Measurements from ENCODE around the gene MRAP2. TPM values are rescaled to one million over a fixed set of nuclear protein-coding genes. Genes with fewer than 3 reads are reported as not detected.
A peak's percentile ranks its signal among the peaks of the same experiment; 100 is the strongest.
"Not testable (repeated sequence)": the region's sequence is repeated elsewhere in the genome, so short reads cannot be mapped to it uniquely, and the experiment has no call there.

MRAP2 gene
- total and polyA plus RNA-seq, 5 experiments from 2014 or later, result not detected

DNA sequence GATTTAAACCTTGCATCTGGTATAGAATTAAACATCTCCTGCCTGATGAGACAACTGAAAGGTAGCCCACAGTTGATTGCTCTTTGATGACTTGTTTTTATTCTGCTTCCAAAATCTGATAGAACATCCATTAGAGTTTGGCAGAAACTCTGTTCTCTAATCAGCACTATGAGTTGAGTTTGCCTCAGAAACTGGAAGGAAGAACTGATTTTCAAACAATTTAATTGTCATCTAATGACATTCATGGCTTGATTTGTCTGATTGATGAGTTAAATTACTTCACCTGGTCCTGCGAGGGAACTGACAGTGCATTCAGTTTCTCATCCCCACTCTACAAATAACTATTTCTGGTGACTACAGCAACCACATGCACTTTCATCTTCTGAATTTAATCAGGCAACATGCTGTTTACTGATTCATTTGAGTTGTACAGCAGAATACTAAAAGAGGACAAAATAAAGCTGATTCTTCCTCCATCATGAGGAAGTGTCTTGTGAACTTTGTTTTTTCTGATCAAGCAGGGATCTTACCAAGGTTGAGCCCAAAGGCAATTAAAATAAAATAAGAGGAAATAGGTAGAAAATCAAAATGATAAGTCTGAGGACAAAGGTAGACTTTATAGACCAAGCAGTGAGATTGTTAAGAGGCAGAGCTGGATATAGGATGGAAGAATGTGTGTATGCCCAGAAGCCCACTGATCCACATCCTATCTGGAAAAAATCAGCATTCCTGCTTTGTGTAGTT lies 15.7 kb upstream of the MRAP2 start:
- no peak for ATAC-seq
- POLR2A ChIA-PET, result no interaction called here
- Mint-ChIP-seq H3K27me3 (peaks cover 0 to 8% (median 6%) of the 10 kb centered on the region in 5 donors), H3K27ac (no peak overlapping the region), H3K36me3 (no peaks in the 10 kb centered on the region), H3K9me3 (no peaks in the 10 kb centered on the region), H3K4me1 (peaks cover 0 to 2% (median 0%) of the 10 kb centered on the region in 4 donors), H3K4me3 (no peak overlapping the region)
- no peak for DNase-seq

- Mint-ChIP-seq H3K4me1 (peaks cover 0 to 2% (median 0%) of the 10 kb centered on the region in 4 donors), H3K36me3 (no peaks in the 10 kb centered on the region), H3K9me3 (no peaks in the 10 kb centered on the region), H3K27ac (no peak overlapping the region), H3K4me3 (no peak overlapping the region), H3K27me3 (peaks cover 0 to 11% (median 6%) of the 10 kb centered on the region in 5 donors)
- ATAC-seq (no peak), DNase-seq (no peak)
- POLR2A ChIA-PET, result no interaction called here
Observed at GRCh38 chr6:84018453-84019061, 15.0 kb upstream of the MRAP2 start.

DNA sequence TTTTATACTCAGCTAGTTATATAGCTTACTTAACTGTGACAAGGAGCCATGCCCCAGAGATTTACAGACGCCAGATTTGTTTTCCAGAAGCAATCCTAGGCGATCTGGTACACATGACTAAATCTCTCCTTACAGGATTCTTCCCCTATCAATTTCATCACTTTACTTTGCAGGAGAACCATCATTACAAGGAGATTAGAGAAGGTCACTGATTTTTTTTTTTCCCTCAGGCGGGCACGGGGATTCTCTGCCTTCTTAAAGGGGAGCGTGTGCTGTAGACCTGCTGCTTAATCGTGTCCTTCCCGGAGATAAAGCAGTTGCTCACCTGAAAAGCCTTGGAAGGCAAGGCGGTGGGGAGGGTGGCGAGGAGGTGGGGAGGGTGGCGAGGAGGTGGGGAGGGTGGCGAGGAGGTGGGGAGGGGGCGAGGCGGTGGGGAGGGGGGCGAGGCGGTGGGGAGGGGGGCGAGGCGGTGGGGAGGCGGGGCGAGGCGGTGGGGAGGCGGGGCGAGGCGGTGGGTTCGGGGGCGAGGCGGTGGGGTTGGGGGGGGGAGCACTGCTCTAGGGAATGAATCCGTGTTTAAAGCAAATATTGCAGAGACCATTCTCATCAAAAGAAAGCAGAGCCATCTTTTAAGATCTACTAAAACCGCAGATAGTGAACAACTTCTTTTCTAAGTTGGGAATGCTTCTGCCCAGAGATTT lies 14.3 kb upstream of the MRAP2 start:
- Mint-ChIP-seq H3K4me3 (no peak overlapping the region), H3K4me1 (peaks cover 0 to 2% (median 0%) of the 10 kb centered on the region in 4 donors), H3K36me3 (no peaks in the 10 kb centered on the region), H3K9me3 (no peaks in the 10 kb centered on the region), H3K27me3 (peaks cover 0 to 11% (median 6%) of the 10 kb centered on the region in 5 donors), H3K27ac (no peak overlapping the region)
- POLR2A ChIA-PET, result no interaction called here
- DNase-seq, result no peak
- ATAC-seq, result no peak

DNA sequence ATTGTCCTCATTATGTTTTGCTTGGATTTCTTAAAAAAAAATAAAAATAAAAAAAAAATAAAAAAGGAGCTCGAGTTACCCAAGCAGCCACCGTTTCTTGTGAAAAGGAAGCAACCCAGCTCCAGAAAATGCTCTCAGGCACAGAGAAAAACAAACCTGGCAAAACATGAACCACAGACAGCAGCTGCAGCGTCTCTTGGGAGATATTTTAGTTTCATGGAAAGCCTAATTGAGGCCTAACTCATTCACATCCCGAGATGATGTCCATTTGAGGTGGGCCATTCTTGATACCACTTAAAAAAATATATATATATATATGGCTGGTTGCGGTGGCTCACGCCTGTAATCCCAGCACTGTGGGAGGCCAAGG lies 13.7 kb upstream of the MRAP2 start:
- Mint-ChIP-seq H3K4me3 (no peak overlapping the region), H3K27ac (no peak overlapping the region), H3K9me3 (peaks cover 0 to under 1% (median 0%) of the 10 kb centered on the region in 9 donors), H3K36me3 (no peaks in the 10 kb centered on the region), H3K4me1 (peaks cover 0 to 2% (median 0%) of the 10 kb centered on the region in 4 donors), H3K27me3 (peaks cover 0 to 11% (median 6%) of the 10 kb centered on the region in 5 donors)
- no peak for ATAC-seq
- no peak for DNase-seq
- POLR2A ChIA-PET, result no interaction called here

DNA sequence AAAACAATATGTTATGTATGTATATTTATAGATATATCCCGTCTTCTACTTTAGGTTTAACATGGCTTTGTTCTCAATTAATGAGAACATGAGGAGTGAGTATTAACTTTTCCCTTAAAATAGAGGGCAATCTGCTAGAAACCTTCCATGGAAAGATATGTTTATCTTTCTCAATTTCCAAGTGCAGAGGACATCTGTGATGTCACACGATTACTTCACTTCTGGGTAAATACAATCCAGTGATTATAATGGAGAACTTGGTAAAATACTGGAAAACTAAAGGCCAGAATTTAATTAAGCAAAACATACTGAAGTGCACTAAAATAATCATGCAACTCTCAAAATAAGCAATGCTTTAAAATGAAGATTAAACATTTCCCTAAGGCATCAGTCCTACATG lies 11.9 kb upstream of the MRAP2 start:
- no peak overlapping the region for H3K4me3 Mint-ChIP-seq
- peaks cover 0 to 2% (median 0%) of the 10 kb centered on the region in 4 donors for H3K4me1 Mint-ChIP-seq
- H3K27me3 Mint-ChIP-seq, result peaks cover 3 to 11% (median 8%) of the 10 kb centered on the region in 5 donors
- no peak overlapping the region for H3K27ac Mint-ChIP-seq
- no peak for DNase-seq
- POLR2A ChIA-PET, result no interaction called here
- peaks cover 0 to 11% (median 3%) of the 10 kb centered on the region in 9 donors for H3K9me3 Mint-ChIP-seq
- no peak for ATAC-seq
- H3K36me3 Mint-ChIP-seq, result peaks cover 0 to 3% (median 0%) of the 10 kb centered on the region in 3 donors

DNA sequence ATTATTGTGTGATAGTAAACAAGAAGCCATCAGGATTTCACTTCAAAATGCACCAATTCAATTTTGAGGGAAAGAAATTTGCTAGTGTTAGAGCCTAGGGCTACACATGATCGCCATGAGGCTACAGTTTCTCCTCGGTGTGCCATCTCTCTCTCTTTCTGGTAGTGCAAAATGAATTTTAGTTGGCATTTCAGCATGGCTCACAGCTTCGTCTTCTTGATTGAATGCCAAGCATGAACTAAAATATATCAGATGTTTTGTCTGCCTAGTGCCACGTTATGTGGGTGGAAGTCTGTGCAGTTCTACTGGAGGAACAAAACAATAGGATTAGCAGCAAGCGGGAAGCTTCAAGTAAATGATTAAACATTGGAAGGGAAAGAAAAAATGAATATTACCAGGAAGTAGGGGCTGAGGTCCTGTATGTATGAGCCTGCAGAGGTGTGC lies 6.8 kb upstream of the MRAP2 start:
- Mint-ChIP-seq H3K4me1 (no peaks in the 10 kb centered on the region), H3K36me3 (peaks cover 0 to 3% (median 0%) of the 10 kb centered on the region in 3 donors), H3K9me3 (peaks cover 0 to 11% (median 4%) of the 10 kb centered on the region in 9 donors), H3K27ac (no peak overlapping the region), H3K27me3 (peaks cover 7 to 31% (median 15%) of the 10 kb centered on the region in 5 donors), H3K4me3 (no peak overlapping the region)
- DNase-seq (no peak), ATAC-seq (no peak)
- POLR2A ChIA-PET, result no interaction called here

DNA sequence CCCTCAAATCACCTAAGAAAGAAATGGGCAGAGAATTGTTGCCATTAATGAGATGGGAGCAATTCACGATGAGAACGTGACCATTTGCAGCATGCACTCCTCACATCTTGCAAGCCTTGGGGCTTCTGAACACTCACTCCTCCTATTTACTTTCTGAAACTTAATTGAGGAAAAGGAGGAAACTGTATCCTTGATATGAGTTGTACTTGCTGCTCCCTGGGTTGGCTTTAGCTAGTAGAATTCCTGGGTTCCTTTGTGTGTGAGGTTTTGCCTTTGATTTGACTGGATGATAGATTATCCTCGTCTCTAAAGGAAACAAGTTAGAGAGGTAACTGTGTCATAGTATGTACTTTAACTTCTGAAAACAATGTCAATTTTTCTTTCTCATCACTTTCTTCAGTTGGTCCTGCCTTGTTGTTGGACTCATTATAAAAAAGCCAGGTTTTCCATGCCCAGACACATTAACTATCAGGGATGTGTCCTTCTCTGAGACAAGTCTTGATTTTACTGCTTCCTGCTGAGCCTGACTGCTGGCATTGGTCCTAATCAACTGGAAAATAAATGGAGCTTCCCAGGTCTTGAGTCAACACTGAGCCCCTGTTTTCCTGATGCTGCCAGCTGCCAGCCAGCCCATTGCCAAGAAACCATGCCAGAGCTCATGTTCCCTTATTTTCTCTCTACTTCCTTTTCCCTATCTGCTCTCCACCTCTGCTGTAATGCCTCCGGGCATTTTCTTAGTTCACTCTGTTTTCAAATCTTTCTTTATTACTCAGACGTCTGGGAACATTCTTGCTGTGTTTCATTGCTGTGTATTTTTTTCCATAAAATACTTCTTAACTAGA lies 6.0 kb upstream of the MRAP2 start:
- Mint-ChIP-seq H3K36me3 (peaks cover 0 to 3% (median 0%) of the 10 kb centered on the region in 3 donors), H3K27me3 (peaks cover 11 to 39% (median 20%) of the 10 kb centered on the region in 5 donors), H3K9me3 (peaks cover 0 to 11% (median 4%) of the 10 kb centered on the region in 9 donors), H3K4me1 (no peaks in the 10 kb centered on the region), H3K4me3 (no peak overlapping the region), H3K27ac (no peak overlapping the region)
- ATAC-seq (no peak), DNase-seq (no peak)
- POLR2A ChIA-PET, result no interaction called here

- ATAC-seq (no peak), DNase-seq (no peak)
- Mint-ChIP-seq H3K4me1 (peaks cover 0 to 7% (median 2%) of the 10 kb centered on the region in 4 donors), H3K27ac (no peak overlapping the region), H3K27me3 (peaks cover 16 to 47% (median 26%) of the 10 kb centered on the region in 5 donors), H3K4me3 (no peak overlapping the region), H3K9me3 (peaks cover 0 to 12% (median 4%) of the 10 kb centered on the region in 9 donors), H3K36me3 (peaks cover 0 to 3% (median 0%) of the 10 kb centered on the region in 3 donors)
- POLR2A ChIA-PET, result no interaction called here
Observed at GRCh38 chr6:84028350-84028749, 5.2 kb upstream of the MRAP2 start.

DNA sequence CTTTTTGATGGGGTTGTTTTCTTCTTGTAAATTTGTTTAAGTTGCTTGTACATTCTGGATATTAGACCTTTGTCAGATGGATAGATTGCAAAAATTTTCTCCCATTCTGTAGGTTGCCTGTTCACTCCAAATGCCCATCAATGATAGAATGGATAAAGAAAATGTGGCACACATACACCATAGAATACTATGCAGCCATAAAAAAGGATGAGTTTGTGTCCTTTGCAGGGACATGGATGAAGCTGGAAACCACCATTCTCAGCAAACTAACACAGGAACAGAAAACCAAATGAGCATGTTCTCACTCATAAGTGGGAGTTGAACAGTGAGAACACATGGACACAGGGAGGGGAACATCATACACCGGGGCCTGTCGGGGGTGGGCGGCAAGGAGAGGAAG lies 1.6 kb upstream of the MRAP2 start:
- peak overlapping the region in 1 of 10 donors; percentile 3 for H3K4me3 Mint-ChIP-seq
- H3K36me3 Mint-ChIP-seq, POLR2A ChIA-PET, DNase-seq, H3K27ac Mint-ChIP-seq, ATAC-seq: not testable (repeated sequence)
- peaks cover 25 to 70% (median 48%) of the 10 kb centered on the region in 5 donors for H3K27me3 Mint-ChIP-seq
- H3K4me1 Mint-ChIP-seq, result peaks cover 0 to 14% (median 10%) of the 10 kb centered on the region in 4 donors
- peaks cover 0 to 12% (median 0%) of the 10 kb centered on the region in 9 donors for H3K9me3 Mint-ChIP-seq

DNA sequence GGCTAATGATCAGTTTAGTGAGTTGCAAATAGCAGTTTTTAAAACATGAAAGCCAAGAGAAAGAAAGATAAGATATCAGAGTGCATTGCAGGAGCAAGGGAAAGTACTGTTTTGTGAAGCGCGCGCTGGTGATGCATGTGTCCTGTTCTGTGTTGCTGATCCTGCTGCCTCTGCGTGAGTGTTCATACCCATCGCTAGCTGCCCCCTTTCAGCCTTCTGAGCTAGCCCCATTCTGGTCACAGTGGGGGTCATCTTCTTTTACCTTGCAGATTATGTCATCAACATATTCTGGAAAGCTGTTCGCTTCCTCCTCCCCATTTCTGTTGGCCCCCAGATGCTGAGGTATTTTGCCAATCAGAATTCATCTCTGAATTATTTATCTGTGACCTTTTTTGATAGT lies 1.9 kb downstream of the MRAP2 start:
- ATAC-seq (no peak), DNase-seq (no peak)
- peak overlapping the region in 1 of 10 donors; percentile 65 for H3K4me3 Mint-ChIP-seq
- H3K27me3 Mint-ChIP-seq, result peaks cover 24 to 65% (median 53%) of the 10 kb centered on the region in 5 donors
- H3K4me1 Mint-ChIP-seq, result peaks cover 0 to 14% (median 10%) of the 10 kb centered on the region in 4 donors
- peaks cover 0 to 14% (median 0%) of the 10 kb centered on the region in 9 donors for H3K9me3 Mint-ChIP-seq
- peak overlapping the region in 1 of 10 donors; percentile 9 for H3K27ac Mint-ChIP-seq
- no peaks in the 10 kb centered on the region for H3K36me3 Mint-ChIP-seq
- POLR2A ChIA-PET, result no interaction called here

DNA sequence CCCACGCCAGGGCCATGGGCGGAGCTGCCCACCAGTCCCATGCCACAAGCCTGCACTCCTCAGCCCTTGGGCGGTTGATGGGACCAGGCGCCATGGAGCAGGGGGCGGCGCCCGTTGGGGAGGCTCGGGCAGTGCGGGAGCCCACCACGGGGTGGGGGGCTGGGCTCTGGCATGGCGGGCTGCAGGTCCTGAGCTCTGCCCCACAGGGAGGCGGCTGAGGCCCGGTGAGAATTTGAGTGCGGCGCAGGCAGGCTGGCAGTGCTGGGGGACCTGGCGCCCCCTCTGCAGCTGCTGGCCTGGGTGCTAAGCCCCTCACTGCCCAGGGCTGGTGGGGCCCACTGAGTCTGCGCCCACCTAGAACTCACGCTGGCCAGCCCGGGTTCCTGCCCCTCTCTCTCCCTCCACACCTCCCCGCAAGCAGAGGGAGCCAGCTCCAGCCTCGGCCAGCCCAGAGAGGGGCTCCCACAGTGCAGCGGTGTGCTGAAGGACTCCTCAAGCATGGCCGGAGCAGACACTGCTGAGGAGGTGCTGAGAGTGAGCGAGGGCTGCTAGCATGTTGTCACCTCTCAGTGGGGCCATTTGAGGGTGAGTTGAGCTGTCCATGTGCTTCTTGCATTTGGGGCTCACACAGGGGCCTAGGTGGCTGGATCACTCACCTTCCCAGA lies 4.0 kb downstream of the MRAP2 start:
- DNase-seq (no peak), ATAC-seq (no peak)
- Mint-ChIP-seq H3K4me1 (peaks cover 0 to 14% (median 10%) of the 10 kb centered on the region in 4 donors), H3K4me3 (no peak overlapping the region), H3K27ac (no peak overlapping the region), H3K36me3 (no peaks in the 10 kb centered on the region), H3K27me3 (peaks cover 15 to 63% (median 50%) of the 10 kb centered on the region in 5 donors), H3K9me3 (peaks cover 0 to 10% (median 0%) of the 10 kb centered on the region in 9 donors)
- POLR2A ChIA-PET, result no interaction called here

DNA sequence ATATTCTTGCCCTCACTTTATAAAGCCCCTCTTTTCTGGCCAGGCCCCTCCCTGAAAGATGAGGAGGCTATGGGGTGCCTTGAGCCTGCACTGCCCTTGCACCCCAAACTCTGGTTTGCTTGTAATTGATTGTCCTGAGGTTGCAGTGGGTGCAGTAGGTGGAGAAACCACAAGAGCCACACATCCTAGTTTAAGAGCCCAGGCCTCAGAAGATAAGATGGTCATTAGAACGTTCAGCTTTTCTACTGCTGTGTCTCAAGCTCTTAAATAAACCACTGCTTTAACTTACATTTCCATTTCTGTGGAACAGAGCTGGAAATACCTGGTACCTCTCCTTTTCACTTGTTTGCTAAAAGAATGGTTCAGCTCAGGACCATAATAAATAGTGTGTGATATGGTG lies 9.0 kb downstream of the MRAP2 start:
- Mint-ChIP-seq H3K4me1 (no peaks in the 10 kb centered on the region), H3K27me3 (peaks cover 1 to 43% (median 24%) of the 10 kb centered on the region in 5 donors), H3K27ac (no peak overlapping the region), H3K36me3 (no peaks in the 10 kb centered on the region), H3K4me3 (no peak overlapping the region), H3K9me3 (peaks cover 0 to 3% (median 0%) of the 10 kb centered on the region in 9 donors)
- DNase-seq (no peak), ATAC-seq (no peak)
- POLR2A ChIA-PET, result no interaction called here
